GM21529 (cell line): Measurements from ENCODE around the gene SUMO2.

Experiments
- ATAC-seq: cut with Tn5 transposase; IDR thresholded peaks from one replicate; pipeline ENCODE4 v1.9.1; 2021; ENCODE audit not compliant: unreplicated experiment

The SUMO2 gene

DNA sequence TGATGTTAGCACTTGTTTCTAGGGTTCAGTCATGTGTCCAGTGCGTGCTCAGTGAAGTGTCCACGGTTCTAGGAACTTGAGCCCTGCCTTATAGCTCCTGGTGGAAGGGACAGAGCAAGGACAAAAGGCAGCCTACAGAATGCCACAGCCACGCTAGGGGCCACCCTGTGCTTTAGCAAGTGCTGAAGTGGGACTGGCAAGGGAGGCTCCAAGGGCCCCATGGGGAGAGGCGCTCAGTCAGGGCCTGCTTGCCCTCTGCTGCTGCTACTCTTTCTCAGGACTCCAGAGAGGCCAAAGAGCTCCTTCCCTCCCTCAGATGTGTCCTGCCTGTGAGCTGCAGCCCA, 58.0 kb downstream of the SUMO2 start:
- ATAC-seq: no peak

DNA sequence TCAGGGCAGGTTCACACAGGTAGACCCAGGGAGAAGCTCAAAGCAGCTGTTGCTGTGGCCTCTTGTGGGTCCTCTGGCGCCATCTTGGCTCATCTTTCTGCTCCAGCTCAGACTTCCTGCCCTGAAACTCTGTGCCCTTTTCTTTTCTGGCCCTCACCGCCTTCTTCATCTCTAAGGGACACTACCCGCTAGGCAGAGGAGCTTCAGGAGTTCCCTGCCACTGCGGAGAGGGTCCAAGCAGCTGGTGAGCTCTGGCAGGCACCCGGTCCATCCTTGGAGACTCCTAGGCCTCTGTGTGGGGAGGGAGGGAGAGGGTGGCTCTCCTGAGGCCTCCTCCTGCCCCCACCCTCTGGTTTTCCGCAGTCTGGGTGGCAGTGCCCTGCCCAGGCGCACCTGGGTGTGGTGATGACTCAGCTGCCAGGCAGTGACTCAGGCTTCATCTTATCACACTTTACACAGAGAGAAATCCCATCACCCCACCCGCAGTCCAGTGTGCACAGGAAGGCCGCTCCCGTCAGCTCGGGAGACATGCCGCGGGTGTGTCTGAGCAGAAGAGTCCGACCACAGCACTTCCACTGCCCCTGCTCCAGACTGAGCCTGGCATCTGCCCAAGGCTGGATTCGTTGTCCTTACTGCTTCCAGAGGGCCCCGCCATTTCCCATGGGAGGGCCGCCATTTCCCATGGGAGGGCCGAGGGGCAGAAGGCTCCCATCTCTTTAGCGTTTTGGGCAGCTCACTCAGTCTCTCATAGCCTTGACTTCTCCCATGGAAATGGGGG, 58.5 kb downstream of the SUMO2 start:
- ATAC-seq: no peak

- no peak for ATAC-seq
These were observed 64.5 kb downstream of the SUMO2 start for GRCh38 chr17:75118307-75118706.

DNA sequence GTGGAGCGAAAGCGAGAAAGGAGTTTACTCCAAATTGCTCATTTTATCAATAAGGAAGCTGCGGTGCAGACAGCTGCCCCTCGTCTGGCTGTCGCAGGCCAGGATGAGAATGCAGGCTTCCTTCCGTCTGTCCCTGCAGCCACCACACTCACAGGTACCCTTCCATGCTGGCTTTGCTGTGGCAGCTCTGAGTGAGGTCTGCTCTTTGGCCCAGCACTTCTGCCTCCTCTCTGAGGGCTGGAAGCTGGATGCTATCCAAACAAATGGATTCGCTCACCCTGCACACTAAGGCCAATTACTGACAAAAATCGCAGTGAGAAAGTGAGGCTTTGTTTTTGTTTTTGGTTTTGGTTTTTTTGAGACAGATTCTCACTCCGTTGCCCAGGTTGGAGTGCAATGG, 66.0 kb downstream of the SUMO2 start:
- no peak for ATAC-seq
